ENCODE data around the gene HERC3. TPM values are rescaled to one million over a fixed set of nuclear protein-coding genes. Genes with fewer than 3 reads are reported as not detected.

The HERC3 gene
- total RNA-seq, 3 donors from 2014 or later: 49.1 to 51.6 (median 50.6) TPM

- intact Hi-C loops (cut with DNase I, micrococcal nuclease): loop anchor here in 1 of 2 donors (10.0 kb wide), 1 partner anchor 319 kb away; no protein-coding TSS in a partner anchor
- ATAC-seq (no peak), DNase-seq (no peak)
- H3K4me3 ChIP-seq: no peak overlapping the region
- H3K4me1 ChIP-seq (ENCODE audit: low read depth): no peaks in the 10 kb centered on the region
- H3K9me3 ChIP-seq: no peaks in the 10 kb centered on the region
- no peaks in the 10 kb centered on the region for H3K36me3 ChIP-seq (ENCODE audit: low read depth)
- no peak for TF ChIP-seq CTCF (IDR thresholded peaks at IDR 0.05)
Measured at GRCh38 chr4:88705805-88706492, 113.7 kb downstream of the HERC3 start.

GRCh38 chr4:88706574-88706973 lies 114.3 kb downstream of the HERC3 start:
- no peak for TF ChIP-seq CTCF (IDR thresholded peaks at IDR 0.05)
- intact Hi-C loops (cut with DNase I, micrococcal nuclease): loop anchor here in 1 of 2 donors (10.0 kb wide), 1 partner anchor 318 kb away; no protein-coding TSS in a partner anchor
- ATAC-seq: no peak
- Histone ChIP-seq H3K4me1 (ENCODE audit: low read depth) (no peaks in the 10 kb centered on the region), H3K9me3 (no peaks in the 10 kb centered on the region), H3K4me3 (no peak overlapping the region), H3K36me3 (ENCODE audit: low read depth) (no peaks in the 10 kb centered on the region)
- no peak for DNase-seq

- TF ChIP-seq CTCF (IDR thresholded peaks at IDR 0.05): no peak
- Histone ChIP-seq H3K9me3 (no peaks in the 10 kb centered on the region), H3K4me3 (no peak overlapping the region), H3K4me1 (ENCODE audit: low read depth) (no peaks in the 10 kb centered on the region), H3K36me3 (ENCODE audit: low read depth) (no peaks in the 10 kb centered on the region)
- ATAC-seq (no peak), DNase-seq (no peak)
- intact Hi-C loops (cut with DNase I, micrococcal nuclease): loop anchor here in 1 of 2 donors (10.0 kb wide), 1 partner anchor 315 kb away; no protein-coding TSS in a partner anchor
Measured at GRCh38 chr4:88709989-88710388, 117.7 kb downstream of the HERC3 start.

GRCh38 chr4:88713782-88714181 lies 121.5 kb downstream of the HERC3 start:
- no peak for TF ChIP-seq CTCF (IDR thresholded peaks at IDR 0.05)
- no peaks in the 10 kb centered on the region for H3K36me3 ChIP-seq (ENCODE audit: low read depth)

GRCh38 chr4:88718098-88718497 lies 125.8 kb downstream of the HERC3 start:
- ATAC-seq (no peak), DNase-seq (no peak)
- peaks cover 11% of the 10 kb centered on the region for H3K9me3 ChIP-seq
- H3K4me1 ChIP-seq (ENCODE audit: low read depth): no peaks in the 10 kb centered on the region
- TF ChIP-seq CTCF (IDR thresholded peaks at IDR 0.05): no peak
- no peaks in the 10 kb centered on the region for H3K36me3 ChIP-seq (ENCODE audit: low read depth)
- no peak overlapping the region for H3K4me3 ChIP-seq
- intact Hi-C loops (cut with DNase I, micrococcal nuclease): no loop called here

More at GRCh38 chr4:88713782-88714181, 121.5 kb downstream of the HERC3 start:
- Histone ChIP-seq H3K9me3 (peaks cover 11% of the 10 kb centered on the region), H3K4me1 (ENCODE audit: low read depth) (no peaks in the 10 kb centered on the region), H3K4me3 (no peak overlapping the region)
- ATAC-seq (no peak), DNase-seq (no peak)
- intact Hi-C loops (cut with DNase I, micrococcal nuclease): no loop called here

Measured in mucosa of descending colon (tissue), 3 donors.